ENCODE measurements around the gene HSPB6. TPM values are rescaled to one million over a fixed set of nuclear protein-coding genes. Genes with fewer than 3 reads are reported as not detected.

Gene HSPB6
- total and polyA plus RNA-seq, 8 donors: 3.4 to 59.8 (median 14.8) TPM

GRCh38 chr19:35789195-35789977, 32.6 kb upstream of the HSPB6 start:
- DNase-seq: peak in 1 of 6 donors; percentile 23
- no peak for FAIRE-seq
- H3K36me3 ChIP-seq: no peaks in the 10 kb centered on the region
- TF ChIP-seq CTCF (IDR thresholded peaks at IDR 0.05): no peak
- no peak overlapping the region for H3K4me3 ChIP-seq
- ATAC-seq: no peak
- 90 to 91% methylated on average over 11 of the region's 11 CpGs for WGBS, 2 donors
- no peak overlapping the region for H3K27ac ChIP-seq
- H3K4me1 ChIP-seq: peaks cover 0 to 4% (median 0%) of the 10 kb centered on the region in 3 donors
- H3K9me3 ChIP-seq: no peaks in the 10 kb centered on the region
- no peaks in the 10 kb centered on the region for H3K27me3 ChIP-seq
- intact Hi-C loops (cut with DNase I): no loop called here

- 80 to 85% methylated on average over 12 of the region's 12 CpGs for WGBS, 2 donors
- no peak for ATAC-seq
- no peaks in the 10 kb centered on the region for H3K36me3 ChIP-seq
- no peak for TF ChIP-seq CTCF (IDR thresholded peaks at IDR 0.05)
- no peaks in the 10 kb centered on the region for H3K27me3 ChIP-seq
- no peak overlapping the region for H3K4me3 ChIP-seq
- no peaks in the 10 kb centered on the region for H3K9me3 ChIP-seq
- no peak overlapping the region for H3K27ac ChIP-seq
- no peak for FAIRE-seq
- no peak for DNase-seq
- H3K4me1 ChIP-seq: peaks cover 0 to 4% (median 0%) of the 10 kb centered on the region in 3 donors
- intact Hi-C loops (cut with DNase I): no loop called here
Observed at GRCh38 chr19:35788205-35788960, 31.6 kb upstream of the HSPB6 start.

GRCh38 chr19:35787227-35787799, 30.5 kb upstream of the HSPB6 start:
- Histone ChIP-seq H3K4me3 (no peak overlapping the region), H3K4me1 (peaks cover 0 to 4% (median 0%) of the 10 kb centered on the region in 3 donors), H3K9me3 (no peaks in the 10 kb centered on the region), H3K27me3 (no peaks in the 10 kb centered on the region), H3K27ac (no peak overlapping the region), H3K36me3 (no peaks in the 10 kb centered on the region)
- intact Hi-C loops (cut with DNase I): no loop called here
- FAIRE-seq: no peak
- no peak for TF ChIP-seq CTCF (IDR thresholded peaks at IDR 0.05)
- 90 to 92% methylated on average over 15 of the region's 15 CpGs for WGBS, 2 donors
- ATAC-seq: no peak
- peak in 3 of 6 donors; percentile 25 to 78 (median 51) for DNase-seq

GRCh38 chr19:35786299-35787160, 29.7 kb upstream of the HSPB6 start:
- H3K4me3 ChIP-seq: no peak overlapping the region
- DNase-seq (peak in 2 of 6 donors; percentile 31 to 74), FAIRE-seq (no peak), ATAC-seq (no peak)
- H3K36me3 ChIP-seq: no peaks in the 10 kb centered on the region
- peaks cover 0 to 4% (median 0%) of the 10 kb centered on the region in 3 donors for H3K4me1 ChIP-seq
- 87 to 88% methylated on average over 26 to 31 of the region's 31 CpGs for WGBS, 2 donors
- intact Hi-C loops (cut with DNase I): no loop called here
- no peaks in the 10 kb centered on the region for H3K27me3 ChIP-seq
- H3K9me3 ChIP-seq: no peaks in the 10 kb centered on the region
- H3K27ac ChIP-seq: no peak overlapping the region
- TF ChIP-seq CTCF (IDR thresholded peaks at IDR 0.05): no peak
